Measurements from ENCODE around the gene LDLRAD2. TPM values are rescaled to one million over a fixed set of nuclear protein-coding genes. Genes with fewer than 3 reads are reported as not detected.
"Not testable (repeated sequence)": the region's sequence is repeated elsewhere in the genome, so short reads cannot be mapped to it uniquely, and the experiment has no call there.

LDLRAD2 gene
- total RNA-seq, 1 experiment from 2014 or later: not detected

DNA sequence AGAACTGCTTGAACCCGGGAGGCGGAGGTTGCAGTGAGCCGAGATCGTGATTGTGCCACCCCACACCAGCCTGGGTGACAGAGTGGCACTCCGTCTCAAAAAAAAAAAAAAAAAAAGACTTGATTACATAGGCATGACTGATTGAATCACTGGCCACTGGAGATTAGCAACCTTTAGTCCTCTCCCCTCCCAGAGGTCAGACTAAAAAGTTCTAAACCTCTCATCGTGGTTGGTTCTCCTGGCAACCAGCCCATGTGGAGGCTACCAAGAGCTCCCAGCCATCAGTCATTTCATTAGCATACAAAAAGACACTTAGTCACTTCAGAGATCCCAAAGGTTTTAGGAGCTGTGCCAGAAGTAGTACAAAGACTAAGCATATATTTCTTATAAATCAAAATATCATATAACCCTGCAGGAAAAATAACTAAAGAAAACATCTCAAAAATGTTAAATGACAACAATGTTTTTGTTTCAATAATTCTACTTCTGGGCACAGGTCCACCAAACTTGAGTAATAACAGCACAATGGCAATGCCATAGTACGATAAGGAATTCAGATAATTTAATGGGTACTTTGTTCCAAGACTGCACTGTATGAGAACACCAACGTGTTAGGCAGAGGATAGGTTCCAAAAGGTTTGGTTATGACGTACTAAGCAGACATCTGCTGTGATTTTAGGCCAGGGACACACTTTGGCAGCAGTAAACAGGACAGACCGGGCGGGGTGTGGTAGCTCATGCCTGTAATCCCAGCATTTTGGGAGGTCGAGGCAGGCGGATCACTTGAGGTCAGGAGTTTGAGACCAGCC is 47.2 kb upstream of the LDLRAD2 start:
- ChIA-PET POLR2A (ENCODE audit: low non-redundant PET) (no interaction called here), CTCF (no interaction called here)
- H3K9me3 ChIP-seq (ENCODE audit: low read depth, low read length, poor library complexity, severe bottlenecking): no peaks in the 10 kb centered on the region
- intact Hi-C loops (cut with micrococcal nuclease; ENCODE audit: unreplicated experiment): no loop called here
- H3K4me3 ChIP-seq (ENCODE audit: low read depth, low read length, poor library complexity, severe bottlenecking): no peak overlapping the region
- no peak for TF ChIP-seq EZH2 (IDR thresholded peaks at IDR 0.05; ENCODE audit: borderline replicate concordance, low read depth, low read length, poor library complexity, severe bottlenecking)
- TF ChIP-seq, protein P1, sequence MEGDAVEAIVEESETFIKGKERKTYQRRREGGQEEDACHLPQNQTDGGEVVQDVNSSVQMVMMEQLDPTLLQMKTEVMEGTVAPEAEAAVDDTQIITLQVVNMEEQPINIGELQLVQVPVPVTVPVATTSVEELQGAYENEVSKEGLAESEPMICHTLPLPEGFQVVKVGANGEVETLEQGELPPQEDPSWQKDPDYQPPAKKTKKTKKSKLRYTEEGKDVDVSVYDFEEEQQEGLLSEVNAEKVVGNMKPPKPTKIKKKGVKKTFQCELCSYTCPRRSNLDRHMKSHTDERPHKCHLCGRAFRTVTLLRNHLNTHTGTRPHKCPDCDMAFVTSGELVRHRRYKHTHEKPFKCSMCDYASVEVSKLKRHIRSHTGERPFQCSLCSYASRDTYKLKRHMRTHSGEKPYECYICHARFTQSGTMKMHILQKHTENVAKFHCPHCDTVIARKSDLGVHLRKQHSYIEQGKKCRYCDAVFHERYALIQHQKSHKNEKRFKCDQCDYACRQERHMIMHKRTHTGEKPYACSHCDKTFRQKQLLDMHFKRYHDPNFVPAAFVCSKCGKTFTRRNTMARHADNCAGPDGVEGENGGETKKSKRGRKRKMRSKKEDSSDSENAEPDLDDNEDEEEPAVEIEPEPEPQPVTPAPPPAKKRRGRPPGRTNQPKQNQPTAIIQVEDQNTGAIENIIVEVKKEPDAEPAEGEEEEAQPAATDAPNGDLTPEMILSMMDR (conservative IDR thresholded peaks at IDR 0.05; ENCODE audit: low read depth, low read length): no peak
- peaks cover 21% of the 10 kb centered on the region for H3K4me1 ChIP-seq (ENCODE audit: insufficient read depth, low read length, poor library complexity, severe bottlenecking)
- H3K27ac ChIP-seq (ENCODE audit: low read depth, low read length, poor library complexity, severe bottlenecking): peak overlapping the region; percentile 46
- DNase-seq (ENCODE audit: low spot score): peak; percentile 85
- no TSS peak for BruUV-seq (replicated peaks)
- H3K27me3 ChIP-seq (replicated peaks; ENCODE audit: insufficient read depth, low read depth, low read length, poor library complexity): no peaks in the 10 kb centered on the region
- H3K36me3 ChIP-seq (ENCODE audit: insufficient read depth, low read length, poor library complexity, severe bottlenecking): no peaks in the 10 kb centered on the region

DNA sequence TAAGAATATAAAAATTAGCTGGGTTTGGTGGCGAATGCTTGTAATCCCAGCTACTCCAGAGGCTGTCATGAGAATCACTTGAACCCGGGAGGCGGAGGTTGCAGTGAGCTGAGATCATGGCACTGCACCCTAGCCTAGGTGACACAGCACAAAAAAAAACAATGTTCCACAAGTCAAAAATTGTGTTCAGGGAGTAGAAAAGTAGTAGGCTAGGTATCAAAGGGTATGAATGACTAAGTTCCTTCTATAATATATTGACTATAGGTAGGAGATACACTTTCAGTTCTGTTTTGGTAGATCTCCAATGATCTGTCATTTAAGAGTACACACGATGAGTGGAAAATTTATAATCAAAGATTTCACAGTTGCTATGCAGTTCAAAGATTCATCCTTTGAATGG is 45.9 kb upstream of the LDLRAD2 start:
- intact Hi-C loops (cut with micrococcal nuclease; ENCODE audit: unreplicated experiment): no loop called here
- POLR2A ChIA-PET (ENCODE audit: low non-redundant PET): no interaction called here
- H3K36me3 ChIP-seq (ENCODE audit: insufficient read depth, low read length, poor library complexity, severe bottlenecking): no peaks in the 10 kb centered on the region
- no TSS peak for BruUV-seq (replicated peaks)
- no peak for DNase-seq (ENCODE audit: low spot score)
- TF ChIP-seq, protein P1 (conservative IDR thresholded peaks at IDR 0.05; ENCODE audit: low read depth, low read length): no peak
- TF ChIP-seq EZH2 (IDR thresholded peaks at IDR 0.05; ENCODE audit: borderline replicate concordance, low read depth, low read length, poor library complexity, severe bottlenecking): no peak
- no peaks in the 10 kb centered on the region for H3K9me3 ChIP-seq (ENCODE audit: low read depth, low read length, poor library complexity, severe bottlenecking)
- H3K27me3 ChIP-seq (replicated peaks; ENCODE audit: insufficient read depth, low read depth, low read length, poor library complexity): no peaks in the 10 kb centered on the region
- peaks cover 21% of the 10 kb centered on the region for H3K4me1 ChIP-seq (ENCODE audit: insufficient read depth, low read length, poor library complexity, severe bottlenecking)
- no peak overlapping the region for H3K4me3 ChIP-seq (ENCODE audit: low read depth, low read length, poor library complexity, severe bottlenecking)
- H3K27ac ChIP-seq (ENCODE audit: low read depth, low read length, poor library complexity, severe bottlenecking): no peak overlapping the region
- CTCF ChIA-PET: no interaction called here

DNA sequence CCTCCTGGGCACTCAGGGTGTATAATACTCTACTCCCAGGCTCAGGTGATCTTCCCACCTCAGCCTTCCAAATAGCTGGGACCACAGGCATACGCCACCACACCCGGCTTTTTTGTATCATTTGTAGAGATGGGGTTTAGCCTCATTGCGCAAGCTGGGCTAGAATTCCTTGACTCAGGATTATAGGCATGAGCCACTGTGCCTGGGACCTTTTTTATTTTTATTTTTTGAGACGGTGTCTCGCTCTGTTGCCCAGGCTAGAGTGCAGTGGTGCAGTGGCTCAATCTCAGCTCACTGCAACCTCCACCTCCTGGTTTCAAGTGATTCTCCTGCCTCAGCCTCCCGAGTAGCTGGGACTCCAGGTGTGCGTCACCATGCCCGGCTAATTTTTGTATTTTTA is 45.0 kb upstream of the LDLRAD2 start:
- CTCF ChIA-PET; H3K9me3 ChIP-seq (ENCODE audit: low read depth, low read length, poor library complexity, severe bottlenecking); POLR2A ChIA-PET (ENCODE audit: low non-redundant PET); intact Hi-C loops (cut with micrococcal nuclease; ENCODE audit: unreplicated experiment); H3K27ac ChIP-seq (ENCODE audit: low read depth, low read length, poor library complexity, severe bottlenecking); DNase-seq (ENCODE audit: low spot score); H3K4me3 ChIP-seq (ENCODE audit: low read depth, low read length, poor library complexity, severe bottlenecking); H3K27me3 ChIP-seq (replicated peaks; ENCODE audit: insufficient read depth, low read depth, low read length, poor library complexity); H3K36me3 ChIP-seq (ENCODE audit: insufficient read depth, low read length, poor library complexity, severe bottlenecking); BruUV-seq (replicated peaks): not testable (repeated sequence)
- H3K4me1 ChIP-seq (ENCODE audit: insufficient read depth, low read length, poor library complexity, severe bottlenecking): peaks cover 21% of the 10 kb centered on the region

DNA sequence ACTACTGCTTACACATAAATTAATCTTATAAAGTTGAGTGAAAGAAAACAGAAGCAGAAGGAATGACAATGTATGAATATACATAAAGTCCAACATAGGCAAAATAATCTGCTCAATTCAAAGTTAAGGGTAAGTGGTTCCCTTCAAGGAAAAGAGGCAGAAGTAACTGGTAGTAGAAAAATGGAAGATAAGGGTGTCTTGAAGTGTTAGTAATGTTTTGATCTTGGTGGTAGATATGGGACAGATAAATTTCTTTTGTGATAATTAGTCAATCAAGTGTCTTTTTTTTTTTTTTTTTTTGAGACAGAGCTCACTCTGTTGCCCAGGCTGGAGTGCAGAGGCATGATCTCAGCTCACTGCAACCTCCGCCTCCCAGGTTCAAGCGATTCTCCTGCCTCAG is 41.9 kb upstream of the LDLRAD2 start:
- H3K27ac ChIP-seq (ENCODE audit: low read depth, low read length, poor library complexity, severe bottlenecking): no peak overlapping the region
- H3K4me3 ChIP-seq (ENCODE audit: low read depth, low read length, poor library complexity, severe bottlenecking): no peak overlapping the region
- TF ChIP-seq EZH2 (IDR thresholded peaks at IDR 0.05; ENCODE audit: borderline replicate concordance, low read depth, low read length, poor library complexity, severe bottlenecking): no peak
- TF ChIP-seq, protein P1 (conservative IDR thresholded peaks at IDR 0.05; ENCODE audit: low read depth, low read length): no peak
- H3K9me3 ChIP-seq (ENCODE audit: low read depth, low read length, poor library complexity, severe bottlenecking): no peaks in the 10 kb centered on the region
- no peaks in the 10 kb centered on the region for H3K36me3 ChIP-seq (ENCODE audit: insufficient read depth, low read length, poor library complexity, severe bottlenecking)
- no TSS peak for BruUV-seq (replicated peaks)
- peaks cover 13% of the 10 kb centered on the region for H3K4me1 ChIP-seq (ENCODE audit: insufficient read depth, low read length, poor library complexity, severe bottlenecking)
- ChIA-PET POLR2A (ENCODE audit: low non-redundant PET) (interaction anchor here (0.6 kb wide), 1 partner anchor 50 kb away, joined by 5 read pairs; no protein-coding TSS in a partner anchor), CTCF (no interaction called here)
- no peaks in the 10 kb centered on the region for H3K27me3 ChIP-seq (replicated peaks; ENCODE audit: insufficient read depth, low read depth, low read length, poor library complexity)
- no peak for DNase-seq (ENCODE audit: low spot score)
- intact Hi-C loops (cut with micrococcal nuclease; ENCODE audit: unreplicated experiment): no loop called here

DNA sequence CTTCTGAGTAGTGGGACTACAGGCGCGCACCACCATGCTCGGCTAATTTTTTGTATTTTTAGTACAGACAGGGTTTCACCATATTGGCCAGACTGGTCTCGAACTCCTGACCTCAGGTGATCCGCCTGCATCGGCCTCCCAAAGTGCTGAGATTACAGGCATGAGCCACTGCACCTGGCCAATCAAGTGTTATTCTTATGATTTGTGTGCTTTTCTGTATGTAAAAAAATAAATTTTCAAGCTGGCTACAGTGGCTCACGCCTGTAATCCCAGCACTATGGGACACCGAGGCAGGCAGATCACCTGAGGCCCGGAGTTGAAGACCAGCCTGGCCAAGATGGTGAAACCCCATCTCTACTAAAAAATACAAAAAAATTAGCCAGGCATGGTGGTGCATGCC is 41.5 kb upstream of the LDLRAD2 start:
- H3K36me3 ChIP-seq (ENCODE audit: insufficient read depth, low read length, poor library complexity, severe bottlenecking); CTCF ChIA-PET; H3K4me3 ChIP-seq (ENCODE audit: low read depth, low read length, poor library complexity, severe bottlenecking); DNase-seq (ENCODE audit: low spot score); H3K27me3 ChIP-seq (replicated peaks; ENCODE audit: insufficient read depth, low read depth, low read length, poor library complexity); H3K4me1 ChIP-seq (ENCODE audit: insufficient read depth, low read length, poor library complexity, severe bottlenecking); BruUV-seq (replicated peaks); H3K27ac ChIP-seq (ENCODE audit: low read depth, low read length, poor library complexity, severe bottlenecking); intact Hi-C loops (cut with micrococcal nuclease; ENCODE audit: unreplicated experiment); H3K9me3 ChIP-seq (ENCODE audit: low read depth, low read length, poor library complexity, severe bottlenecking): not testable (repeated sequence)
- POLR2A ChIA-PET (ENCODE audit: low non-redundant PET): interaction anchor here (0.6 kb wide), 1 partner anchor 51 kb away, joined by 5 read pairs; no protein-coding TSS in a partner anchor
